HG02981 (cell line): ENCODE measurements around the gene HSD3B1.
"Not testable (repeated sequence)": the region's sequence is repeated elsewhere in the genome, so short reads cannot be mapped to it uniquely, and the experiment has no call there.

Experiments used
- ATAC-seq: cut with Tn5 transposase; IDR thresholded peaks from one replicate; pipeline ENCODE4 v1.9.1; 2021; ENCODE audit warnings: mild to moderate bottlenecking, moderate library complexity; ENCODE audit not compliant: unreplicated experiment

HSD3B1 gene

DNA sequence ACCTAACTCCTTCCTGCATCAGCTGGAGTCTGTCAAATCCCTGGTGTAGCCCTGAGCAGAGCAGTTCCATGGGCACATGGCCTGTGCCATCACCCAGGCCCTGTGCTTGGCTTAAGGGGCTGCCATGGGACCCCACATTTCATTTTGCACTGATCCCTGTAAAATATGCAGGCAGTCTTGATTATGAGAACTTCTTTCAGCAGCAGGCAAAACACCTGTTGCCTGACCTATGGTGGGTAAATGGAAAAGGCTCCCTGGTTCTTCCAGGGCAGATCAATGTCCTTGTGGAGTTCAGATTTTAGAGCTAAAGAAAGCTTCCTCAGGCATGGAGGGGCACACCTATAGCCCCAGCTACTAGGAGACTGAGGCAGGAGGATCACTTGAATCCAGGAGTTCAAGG lies 44.2 kb downstream of the HSD3B1 start:
- ATAC-seq = no peak

DNA sequence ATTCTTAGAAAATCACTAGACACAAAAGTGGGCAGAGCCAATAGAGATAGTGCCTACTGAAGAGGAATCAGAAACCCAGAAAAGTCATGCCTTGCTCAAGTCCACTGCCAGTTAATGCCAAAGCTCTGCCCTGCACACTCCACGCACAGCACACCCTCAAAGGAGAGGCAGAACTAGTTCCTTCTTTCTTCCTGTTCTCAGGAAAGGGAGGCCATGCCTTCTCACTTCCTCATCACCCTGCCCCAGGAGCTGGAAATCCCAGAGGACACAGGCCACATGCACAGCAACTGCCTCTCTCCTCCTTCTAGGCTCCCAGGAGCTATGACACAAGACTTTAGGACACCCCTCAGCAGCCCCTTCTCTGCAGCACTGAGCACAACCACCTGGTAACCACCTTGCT lies 45.6 kb downstream of the HSD3B1 start:
- ATAC-seq = not testable (repeated sequence)

DNA sequence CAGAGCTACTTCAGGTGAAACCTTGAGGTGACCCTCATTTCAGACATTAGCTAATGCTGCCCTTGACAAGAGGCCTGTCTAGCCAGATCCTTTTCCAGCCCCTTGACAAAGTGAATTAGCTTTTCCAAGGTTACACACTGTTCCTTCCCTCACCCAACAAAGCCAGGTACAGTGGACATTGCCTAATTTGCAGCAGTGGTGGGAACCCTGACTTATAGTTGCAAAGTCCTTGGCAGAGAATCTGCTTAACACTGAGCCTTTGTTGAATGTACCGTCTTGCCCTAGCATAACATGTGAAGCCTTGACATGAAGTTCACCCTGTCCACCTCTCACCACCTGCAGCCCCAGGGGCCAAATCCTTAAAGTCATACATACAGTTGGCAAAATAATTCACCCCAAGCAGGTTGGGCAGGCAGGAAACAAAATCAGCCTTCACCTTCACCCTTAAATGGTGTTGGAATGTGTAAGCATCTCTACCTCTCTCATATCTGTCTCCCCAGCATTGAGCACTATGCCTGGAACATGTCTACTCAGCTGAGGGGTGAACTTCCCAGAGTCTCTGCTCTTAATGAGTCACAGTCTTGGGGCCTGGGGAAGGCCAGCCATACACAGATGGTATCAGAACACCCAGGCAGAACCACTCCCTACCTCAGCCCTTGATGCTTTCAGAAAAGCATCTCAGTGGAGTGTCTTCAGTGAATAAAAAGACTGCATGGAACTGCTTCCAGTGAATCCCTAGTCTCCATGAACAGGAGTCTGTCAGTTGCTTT lies 46.5 kb downstream of the HSD3B1 start:
- ATAC-seq = not testable (repeated sequence)

DNA sequence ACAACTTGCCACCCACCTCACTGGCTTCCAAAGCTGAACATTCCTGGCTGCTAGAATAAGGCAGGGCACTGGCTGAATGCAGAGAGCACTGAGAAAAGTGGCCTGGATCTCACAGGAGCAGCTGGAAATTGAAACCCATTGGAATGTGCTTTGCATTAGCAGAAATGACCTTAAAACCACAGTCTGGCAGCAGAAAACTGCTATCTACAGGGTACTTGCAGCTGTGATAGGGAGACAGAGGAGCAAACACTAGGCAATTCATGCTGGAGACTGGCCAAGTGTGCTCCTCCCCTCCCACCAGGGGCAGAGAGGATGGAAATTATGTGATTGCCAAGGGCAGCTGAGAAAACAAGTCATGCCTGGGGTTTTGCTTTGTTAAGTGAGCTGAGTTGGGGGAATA lies 47.2 kb downstream of the HSD3B1 start:
- ATAC-seq = no peak

DNA sequence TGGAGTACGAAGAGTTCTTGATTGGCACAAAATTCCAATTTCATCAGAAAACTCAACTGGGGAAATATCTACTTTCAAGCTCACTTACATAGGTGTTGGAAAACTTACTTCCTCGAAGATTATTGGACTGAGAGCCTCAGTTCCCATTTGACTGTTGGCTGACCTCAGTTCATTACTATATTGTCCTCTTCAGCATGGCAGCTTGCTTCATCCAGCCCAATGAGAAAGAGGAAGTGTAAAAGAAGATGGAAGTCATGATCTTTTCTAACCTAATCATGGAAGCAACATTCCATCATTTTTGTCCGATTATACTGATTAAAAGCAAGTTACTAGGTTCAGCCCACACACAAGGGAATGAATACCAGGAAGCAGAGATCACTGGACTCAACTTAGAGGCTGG lies 49.4 kb downstream of the HSD3B1 start:
- no peak for ATAC-seq

DNA sequence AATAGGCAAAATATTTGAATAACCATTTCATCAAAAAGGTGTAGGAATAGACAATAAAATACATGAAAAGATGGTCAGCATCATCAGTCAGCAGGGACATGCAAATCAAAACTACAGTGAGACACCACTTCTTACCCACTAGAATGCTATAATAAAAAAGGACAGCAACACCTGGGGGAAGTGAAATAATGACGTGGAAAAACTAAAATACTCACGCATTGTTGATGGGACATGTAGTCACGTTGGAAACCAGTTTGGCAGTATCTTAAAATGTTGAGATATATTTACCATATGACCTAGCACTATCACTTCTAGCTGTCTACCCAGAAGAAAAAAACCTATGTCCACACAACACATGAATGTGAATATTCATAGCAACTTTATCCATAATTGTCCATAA lies 53.4 kb downstream of the HSD3B1 start:
- not testable (repeated sequence) for ATAC-seq

DNA sequence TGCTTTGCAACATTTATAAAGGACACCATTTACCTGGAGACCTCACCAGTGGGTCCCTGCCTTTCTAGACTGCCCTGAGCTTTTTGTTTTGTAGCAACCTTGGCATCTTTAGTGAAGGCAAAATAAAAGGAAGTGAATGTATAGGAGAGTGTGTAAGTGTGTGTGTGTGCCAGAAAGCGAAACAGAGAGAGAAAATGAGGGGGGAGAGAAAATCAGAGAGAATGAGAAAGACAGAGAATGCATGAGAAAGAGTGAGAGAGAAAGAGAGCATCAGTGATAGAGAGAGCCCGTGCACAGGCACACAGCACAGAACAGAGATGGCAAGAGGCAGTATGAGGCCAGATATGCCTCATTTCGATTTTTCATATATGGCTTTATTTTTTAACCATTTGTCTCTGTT lies 57.5 kb downstream of the HSD3B1 start:
- ATAC-seq = no peak
